ENCODE data around the gene ATP2B2. TPM values are rescaled to one million over a fixed set of nuclear protein-coding genes. Genes with fewer than 3 reads are reported as not detected.

ATP2B2 gene
- total RNA-seq, 1 donor from 2014 or later, result not detected

DNA sequence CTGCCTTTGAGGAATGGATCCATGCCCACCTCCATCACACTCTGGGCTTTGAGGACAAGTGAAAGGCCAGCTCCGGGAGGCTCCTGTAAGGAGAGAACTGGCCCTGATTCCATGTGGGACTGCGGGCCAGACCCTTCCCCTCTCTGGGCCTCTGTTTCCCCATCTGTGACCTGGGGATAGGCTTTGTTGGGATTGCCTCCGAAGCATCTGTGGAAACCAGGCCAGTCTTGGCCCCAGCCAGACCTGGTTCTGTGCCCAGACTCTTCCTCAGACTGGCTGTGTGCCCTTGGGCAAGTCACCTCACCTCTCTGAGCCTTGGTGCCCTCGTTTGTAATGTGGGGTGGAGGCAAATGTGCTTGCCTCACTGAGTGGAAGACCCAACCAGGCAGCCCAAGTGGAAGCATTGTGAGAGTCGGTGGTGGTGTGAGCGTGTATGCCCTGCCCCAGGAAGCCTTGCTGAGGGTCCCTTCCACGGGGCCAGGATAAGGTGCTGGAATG is 163.4 kb downstream of the ATP2B2 start:
- Histone ChIP-seq H3K27ac (replicated peaks) (no peak overlapping the region), H3K9me3 (replicated peaks) (no peaks in the 10 kb centered on the region), H3K4me1 (no peaks in the 10 kb centered on the region), H3K4me3 (no peak overlapping the region), H3K36me3 (no peaks in the 10 kb centered on the region), H3K27me3 (ENCODE audit: low read depth) (peaks cover 13% of the 10 kb centered on the region)
- no peak for TF ChIP-seq CTCF (IDR thresholded peaks at IDR 0.05; ENCODE audit: borderline replicate concordance)
- no peak for DNase-seq
- intact Hi-C loops (cut with micrococcal nuclease), result no loop called here

DNA sequence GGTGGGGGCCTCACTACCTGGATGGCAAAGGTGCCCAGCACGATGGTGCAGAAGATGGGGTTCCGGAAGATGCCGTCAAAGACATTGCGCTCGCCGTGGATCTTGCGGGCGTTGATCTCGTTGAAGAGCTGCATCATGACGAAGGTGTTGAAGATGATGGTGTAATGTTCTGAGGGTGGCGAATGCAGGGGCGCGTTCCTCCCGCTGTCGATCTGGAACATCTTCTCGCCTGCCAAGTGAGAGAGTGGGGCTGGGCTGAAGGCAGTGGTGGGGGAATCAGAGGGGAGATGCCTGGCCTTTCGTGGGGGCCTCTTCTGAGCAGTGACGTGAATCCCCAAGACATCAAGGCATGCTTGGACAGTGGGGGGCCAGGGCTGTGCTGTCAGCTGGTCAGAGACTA is 164.9 kb downstream of the ATP2B2 start:
- no peaks in the 10 kb centered on the region for H3K36me3 ChIP-seq
- H3K4me3 ChIP-seq, result no peak overlapping the region
- intact Hi-C loops (cut with micrococcal nuclease), result no loop called here
- H3K4me1 ChIP-seq, result no peaks in the 10 kb centered on the region
- no peaks in the 10 kb centered on the region for H3K9me3 ChIP-seq (replicated peaks)
- no peak overlapping the region for H3K27ac ChIP-seq (replicated peaks)
- no peak for TF ChIP-seq CTCF (IDR thresholded peaks at IDR 0.05; ENCODE audit: borderline replicate concordance)
- DNase-seq, result no peak
- peaks cover 15% of the 10 kb centered on the region for H3K27me3 ChIP-seq (ENCODE audit: low read depth)

GRCh38 chr3:10340046-10340445 is 165.3 kb downstream of the ATP2B2 start:
- intact Hi-C loops (cut with micrococcal nuclease), result no loop called here
- no peak for DNase-seq
- H3K27ac ChIP-seq (replicated peaks), result no peak overlapping the region
- no peaks in the 10 kb centered on the region for H3K9me3 ChIP-seq (replicated peaks)
- no peak for TF ChIP-seq CTCF (IDR thresholded peaks at IDR 0.05; ENCODE audit: borderline replicate concordance)
- no peaks in the 10 kb centered on the region for H3K36me3 ChIP-seq
- peaks cover 15% of the 10 kb centered on the region for H3K27me3 ChIP-seq (ENCODE audit: low read depth)
- H3K4me1 ChIP-seq, result no peaks in the 10 kb centered on the region
- H3K4me3 ChIP-seq, result no peak overlapping the region

GRCh38 chr3:10339376-10339955 is 165.9 kb downstream of the ATP2B2 start:
- Histone ChIP-seq H3K27ac (replicated peaks) (no peak overlapping the region), H3K9me3 (replicated peaks) (no peaks in the 10 kb centered on the region), H3K27me3 (ENCODE audit: low read depth) (peaks cover 15% of the 10 kb centered on the region), H3K36me3 (no peaks in the 10 kb centered on the region), H3K4me1 (no peaks in the 10 kb centered on the region), H3K4me3 (no peak overlapping the region)
- peak; percentile 3 for DNase-seq
- intact Hi-C loops (cut with micrococcal nuclease), result no loop called here
- TF ChIP-seq CTCF (IDR thresholded peaks at IDR 0.05; ENCODE audit: borderline replicate concordance), result no peak

- Histone ChIP-seq H3K4me1 (no peaks in the 10 kb centered on the region), H3K4me3 (no peak overlapping the region), H3K27me3 (ENCODE audit: low read depth) (peaks cover 13% of the 10 kb centered on the region), H3K27ac (replicated peaks) (no peak overlapping the region), H3K36me3 (no peaks in the 10 kb centered on the region), H3K9me3 (replicated peaks) (no peaks in the 10 kb centered on the region)
- no peak for TF ChIP-seq CTCF (IDR thresholded peaks at IDR 0.05; ENCODE audit: borderline replicate concordance)
- peak; percentile 3 for DNase-seq
- intact Hi-C loops (cut with micrococcal nuclease), result no loop called here
These were observed 166.6 kb downstream of the ATP2B2 start for GRCh38 chr3:10338591-10339353.
